Muscle layer of colon (tissue), 2 donors: Measurements from ENCODE around the gene SLC4A2.

Source experiments
- H3K27ac ChIP-seq: one replicate; pipeline ENCODE4 v1.7.0; 2013; ENCODE audit warnings: low read depth, mild to moderate bottlenecking, low read length, moderate library complexity
- H3K27me3 ChIP-seq, 2 donors: one replicate each; pipeline ENCODE4 v1.7.0; 2013; ENCODE audit warnings: low read length in 2 of 2, mild to moderate bottlenecking in 2 of 2; ENCODE audit not compliant: insufficient read depth in 2 of 2, control insufficient read depth in 1 of 2
- H3K36me3 ChIP-seq: one replicate; pipeline ENCODE4 v1.7.0; 2013; ENCODE audit warnings: mild to moderate bottlenecking, low read length; ENCODE audit not compliant: insufficient read depth
- H3K4me1 ChIP-seq: one replicate; pipeline ENCODE4 v1.7.0; 2013; ENCODE audit warnings: mild to moderate bottlenecking, low read length; ENCODE audit not compliant: insufficient read depth
- H3K4me3 ChIP-seq, 2 donors: one replicate each; pipeline ENCODE4 v1.7.0; 2013; ENCODE audit warnings: low read length in 2 of 2, low read depth in 1 of 2, mild to moderate bottlenecking in 1 of 2, moderate library complexity in 1 of 2
- H3K9ac ChIP-seq: one replicate; pipeline ENCODE4 v1.7.0; 2013; ENCODE audit warnings: low read length
- H3K9me3 ChIP-seq: one replicate; pipeline ENCODE4 v1.7.0; 2013; ENCODE audit warnings: mild to moderate bottlenecking, low read length
- donor health status: abdominal sarcoma.
- donor health status: Adenocarcinoma of cecum.

The SLC4A2 gene

DNA sequence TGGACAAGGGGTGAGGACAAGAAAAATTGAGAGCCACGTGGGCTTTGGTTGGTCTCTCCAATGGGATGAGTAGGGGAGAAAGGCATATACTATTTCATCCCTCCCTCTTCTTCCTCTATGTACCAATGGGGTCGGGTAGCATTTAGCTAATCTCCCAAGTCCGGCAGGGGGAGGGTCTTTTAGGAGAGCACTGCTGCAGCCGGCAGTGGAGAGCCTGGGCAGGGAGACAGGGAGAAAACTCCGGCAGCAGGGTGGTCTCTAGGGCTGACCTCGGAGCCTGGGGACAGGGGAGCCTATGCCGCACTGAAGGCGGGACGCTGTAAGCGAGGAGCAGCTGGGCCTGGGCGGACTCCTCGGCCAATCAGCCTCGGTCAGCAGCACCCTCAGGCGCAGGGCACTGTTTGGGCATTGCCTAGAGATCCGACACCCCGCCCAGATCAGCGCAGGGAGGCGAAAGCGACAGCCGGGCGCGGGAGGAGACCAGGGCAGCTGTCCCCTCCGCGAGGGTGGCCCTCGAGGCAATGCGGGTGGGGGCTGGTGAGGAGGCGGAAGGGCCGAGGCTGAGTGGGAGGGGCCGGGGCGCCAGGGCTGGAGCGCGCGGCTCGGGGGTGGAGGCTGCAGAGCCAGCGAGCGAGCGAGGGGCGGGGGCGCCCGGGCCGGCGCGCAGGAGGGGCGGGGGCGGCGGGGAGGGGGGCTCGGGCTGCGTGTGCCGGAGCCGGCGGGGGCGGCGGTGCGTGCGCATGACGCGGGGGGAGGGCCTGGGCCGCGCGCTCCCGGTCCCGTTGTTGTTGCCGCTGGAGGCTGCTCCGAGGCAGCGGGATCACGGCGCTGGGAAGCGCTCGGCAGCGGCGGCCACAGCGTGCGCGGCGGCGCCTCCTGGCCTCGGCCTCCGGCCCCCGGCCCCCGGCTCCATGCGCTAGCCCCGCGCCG lies 26.6 kb downstream of the SLC4A2 start, which contains the start of gene AGAP3:
Gene AGAP3 (plus strand): TSS at position 785 of the 930 bp plus-strand sequence. CDS start 267 bp downstream, outside the sequence.
- Histone ChIP-seq H3K36me3 (no peaks in the 10 kb centered on the region), H3K4me1 (peaks cover 57% of the 10 kb centered on the region), H3K4me3 (peak within 1 kb of the TSS; percentile 89 to 92), H3K9me3 (no peaks in the 10 kb centered on the region), H3K27me3 (no peaks in the 10 kb centered on the region), H3K27ac (peak within 1 kb of the TSS; percentile 89), H3K9ac (peak within 1 kb of the TSS; percentile 41)

DNA sequence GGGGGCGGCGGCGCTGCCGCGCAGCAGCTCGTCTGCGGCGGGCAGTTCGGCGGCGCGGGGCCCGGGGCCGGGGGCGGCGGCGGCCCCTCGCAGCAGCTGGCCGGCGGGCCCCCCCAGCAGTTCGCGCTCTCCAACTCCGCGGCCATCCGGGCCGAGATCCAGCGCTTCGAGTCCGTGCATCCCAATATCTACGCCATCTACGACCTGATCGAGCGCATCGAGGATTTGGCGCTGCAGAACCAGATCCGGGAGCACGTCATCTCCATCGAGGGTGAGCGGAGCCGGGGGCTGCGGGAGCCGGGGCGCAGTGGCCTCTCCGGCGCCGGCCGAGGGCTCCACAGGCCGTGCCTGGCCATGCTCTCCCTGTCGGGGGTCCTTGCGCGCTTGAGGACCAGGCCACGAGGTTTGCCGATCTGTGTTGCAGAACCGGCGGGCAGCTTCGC lies 27.4 kb downstream of the SLC4A2 start:
- H3K27ac ChIP-seq = peak overlapping the region; percentile 89
- H3K9me3 ChIP-seq = no peaks in the 10 kb centered on the region
- H3K9ac ChIP-seq = peak overlapping the region; percentile 38
- no peaks in the 10 kb centered on the region for H3K27me3 ChIP-seq
- no peaks in the 10 kb centered on the region for H3K36me3 ChIP-seq
- H3K4me3 ChIP-seq = peak overlapping the region; percentile 89 to 92
- H3K4me1 ChIP-seq = peaks cover 61% of the 10 kb centered on the region

DNA sequence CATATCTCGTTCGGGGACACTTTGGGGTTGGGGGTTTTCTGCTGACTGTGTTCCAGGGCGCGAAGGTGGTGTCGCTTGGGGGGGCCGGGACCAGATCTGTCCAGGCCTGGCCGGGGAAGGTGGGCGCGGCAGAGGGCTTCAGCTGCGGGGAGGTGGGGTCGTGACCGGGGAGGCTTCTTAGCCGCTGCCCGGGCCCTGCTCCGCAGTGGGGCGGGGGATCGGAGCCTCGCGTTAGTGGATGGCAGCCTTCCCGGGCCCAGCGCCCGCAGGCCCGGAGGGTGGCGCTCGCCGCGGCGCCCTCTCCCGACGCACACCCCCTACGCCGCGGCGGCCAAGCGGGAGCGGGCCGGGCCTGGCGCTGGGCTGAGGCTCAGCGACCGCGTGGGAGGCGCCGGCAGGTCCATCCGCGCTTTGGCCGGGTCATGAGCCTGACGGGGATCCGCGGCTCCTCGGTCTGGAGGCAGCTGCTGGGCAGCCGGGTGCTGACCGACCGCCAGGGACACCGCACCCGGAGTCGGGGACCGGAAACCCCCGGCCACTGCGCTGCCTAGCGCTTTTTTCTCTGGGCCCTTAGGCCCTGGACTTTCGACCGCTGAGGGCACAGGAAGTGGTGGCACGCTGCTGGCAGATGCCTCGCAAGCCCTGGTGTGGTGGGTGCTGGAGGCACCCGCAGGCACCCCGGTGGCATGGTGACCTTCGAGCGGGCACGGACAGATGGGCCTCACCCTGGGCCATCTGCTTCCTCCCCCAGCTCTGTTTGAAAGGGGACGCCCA lies 28.0 kb downstream of the SLC4A2 start:
- peaks cover 61% of the 10 kb centered on the region for H3K4me1 ChIP-seq
- no peaks in the 10 kb centered on the region for H3K36me3 ChIP-seq
- H3K27ac ChIP-seq = peak overlapping the region; percentile 89

DNA sequence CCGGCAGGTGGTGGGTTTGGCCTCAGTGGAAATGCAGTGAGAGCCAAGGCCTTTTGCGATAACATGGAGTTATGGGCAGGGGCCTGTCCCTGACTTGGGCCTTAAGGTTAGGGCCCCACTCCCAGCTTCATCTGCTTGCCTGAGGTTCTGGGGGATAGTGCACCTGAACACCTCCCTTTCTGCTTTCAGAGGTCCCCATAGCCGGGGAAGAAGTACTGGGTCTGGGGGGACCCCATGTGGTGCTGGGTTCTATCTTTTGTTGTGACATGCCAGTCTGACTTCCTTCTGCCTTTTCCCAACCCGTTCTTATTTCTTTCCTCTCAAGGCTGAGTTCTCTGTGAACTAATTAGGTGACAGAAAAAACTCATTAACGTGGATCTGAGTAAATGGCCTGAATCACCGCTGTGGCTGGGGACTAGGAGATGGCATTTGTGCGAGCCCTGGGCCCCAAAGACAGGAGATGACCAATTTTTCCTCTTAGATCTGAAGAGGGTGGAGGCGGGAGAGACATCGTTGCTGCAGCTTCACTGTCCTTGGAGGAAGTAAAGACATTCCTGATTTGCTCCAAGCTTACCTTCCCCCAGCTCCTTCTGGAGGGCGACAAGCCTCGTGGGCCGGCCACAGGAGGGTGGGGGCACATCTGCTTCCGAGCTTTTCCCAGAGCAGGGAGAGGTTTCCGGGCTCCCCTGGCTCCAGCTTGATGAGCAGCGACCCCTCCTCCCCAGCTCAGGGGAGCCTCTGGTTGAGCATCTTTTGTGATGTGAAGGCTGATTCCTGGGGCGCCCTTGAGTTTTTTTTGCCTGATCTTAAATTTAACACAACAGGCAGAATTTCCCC lies 28.8 kb downstream of the SLC4A2 start:
- H3K9ac ChIP-seq = peak overlapping the region; percentile 55
- peak overlapping the region; percentile 89 for H3K27ac ChIP-seq
- no peaks in the 10 kb centered on the region for H3K27me3 ChIP-seq
- peaks cover 56% of the 10 kb centered on the region for H3K4me1 ChIP-seq
- H3K36me3 ChIP-seq = no peaks in the 10 kb centered on the region
- peak overlapping the region; percentile 89 to 92 for H3K4me3 ChIP-seq
- no peaks in the 10 kb centered on the region for H3K9me3 ChIP-seq

More for the DNA sequence above, 28.0 kb downstream of the SLC4A2 start:
- H3K9me3 ChIP-seq = no peaks in the 10 kb centered on the region
- H3K27me3 ChIP-seq = no peaks in the 10 kb centered on the region
- peak overlapping the region; percentile 55 for H3K9ac ChIP-seq
- H3K4me3 ChIP-seq = peak overlapping the region; percentile 89 to 92

DNA sequence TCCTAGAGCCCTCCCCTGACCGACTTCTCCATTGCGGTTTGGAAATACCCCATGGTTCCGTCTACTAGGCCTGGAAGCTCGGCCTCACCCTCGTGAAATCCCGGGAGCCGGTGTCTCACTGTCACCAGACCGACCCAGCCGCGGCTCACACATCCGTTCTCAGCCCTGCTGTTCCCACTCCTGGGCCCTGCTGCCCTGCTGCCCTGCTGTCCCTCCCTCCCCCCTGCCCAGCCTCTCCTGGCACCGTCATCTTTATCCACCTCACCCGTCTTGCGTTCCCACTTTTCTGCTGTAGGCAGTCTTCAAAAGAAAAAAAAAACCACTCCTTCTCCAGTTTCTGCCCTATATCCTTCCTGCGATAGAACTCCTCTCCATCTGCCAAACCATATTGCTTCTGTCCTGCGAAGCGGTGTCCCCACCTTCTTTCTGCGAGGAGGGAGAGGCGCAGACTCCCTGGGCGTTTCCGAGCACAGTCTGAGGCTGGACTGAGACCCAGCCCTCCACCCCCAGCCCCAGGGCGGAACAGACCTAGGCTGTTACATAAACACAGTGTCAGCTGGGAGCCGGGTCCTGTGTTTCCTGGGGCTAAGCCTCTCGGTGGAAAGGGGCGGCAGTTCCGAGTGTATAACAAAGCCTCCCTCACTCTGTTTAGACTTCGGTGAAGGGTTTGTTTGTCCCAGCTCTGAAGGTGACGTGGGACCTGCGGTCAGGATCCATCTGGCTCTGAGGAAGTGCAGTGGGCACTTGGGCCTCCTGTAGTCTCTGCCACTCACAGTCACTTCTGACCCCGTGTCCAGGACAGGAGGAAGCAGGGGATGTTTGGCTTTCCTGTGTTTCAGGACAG lies 29.7 kb downstream of the SLC4A2 start:
- Histone ChIP-seq H3K36me3 (no peaks in the 10 kb centered on the region), H3K27me3 (no peaks in the 10 kb centered on the region), H3K4me1 (peaks cover 56% of the 10 kb centered on the region), H3K27ac (peak overlapping the region; percentile 89), H3K9me3 (no peaks in the 10 kb centered on the region), H3K4me3 (peak overlapping the region; percentile 89 to 92), H3K9ac (peak overlapping the region; percentile 45)

DNA sequence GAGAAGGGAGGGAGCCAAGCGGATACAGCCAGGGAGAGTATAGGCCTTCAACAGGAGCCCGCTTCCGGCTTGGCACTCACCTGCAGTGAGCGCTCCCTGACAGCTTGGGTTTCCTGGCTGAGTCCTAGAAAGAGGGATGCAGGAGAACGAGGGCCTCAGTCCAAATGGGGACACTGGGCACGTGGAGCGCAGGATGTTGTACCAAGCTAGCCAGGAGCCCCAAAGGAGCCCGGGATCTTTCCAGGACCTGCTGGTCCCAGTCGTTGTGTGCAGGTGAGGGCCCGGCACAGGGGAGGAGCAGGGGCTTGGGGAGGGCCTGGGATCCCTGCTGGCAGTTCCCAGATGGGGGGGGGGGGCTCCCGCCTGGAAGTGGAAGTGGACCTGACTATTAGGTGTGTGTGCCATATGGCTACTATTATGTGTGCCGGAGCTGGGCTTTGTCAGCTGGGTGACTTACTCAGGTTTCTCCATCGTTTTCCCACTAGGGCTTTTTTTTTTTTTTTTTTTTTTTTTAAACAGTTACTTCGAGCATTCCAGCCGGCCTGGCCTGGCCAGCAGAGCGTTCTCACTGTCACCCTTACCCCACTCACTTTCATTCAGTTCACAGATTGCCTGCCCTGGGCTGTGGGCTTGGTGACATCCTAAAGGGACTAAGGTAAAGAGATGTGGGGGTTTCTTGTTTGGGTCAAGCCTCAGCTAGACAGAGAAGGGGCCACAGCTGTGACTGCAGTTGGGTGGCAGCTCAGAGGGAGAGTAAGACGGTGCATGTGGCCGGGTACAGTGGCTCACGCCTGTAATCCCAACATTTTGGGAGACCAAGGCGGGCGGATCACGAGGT lies 30.7 kb downstream of the SLC4A2 start:
- Histone ChIP-seq H3K36me3 (no peaks in the 10 kb centered on the region), H3K27me3 (no peaks in the 10 kb centered on the region), H3K9ac (peak overlapping the region; percentile 45), H3K4me1 (peaks cover 55% of the 10 kb centered on the region), H3K4me3 (peak overlapping the region in 1 of 2 donors; percentile 89), H3K9me3 (no peaks in the 10 kb centered on the region), H3K27ac (peak overlapping the region; percentile 89)

DNA sequence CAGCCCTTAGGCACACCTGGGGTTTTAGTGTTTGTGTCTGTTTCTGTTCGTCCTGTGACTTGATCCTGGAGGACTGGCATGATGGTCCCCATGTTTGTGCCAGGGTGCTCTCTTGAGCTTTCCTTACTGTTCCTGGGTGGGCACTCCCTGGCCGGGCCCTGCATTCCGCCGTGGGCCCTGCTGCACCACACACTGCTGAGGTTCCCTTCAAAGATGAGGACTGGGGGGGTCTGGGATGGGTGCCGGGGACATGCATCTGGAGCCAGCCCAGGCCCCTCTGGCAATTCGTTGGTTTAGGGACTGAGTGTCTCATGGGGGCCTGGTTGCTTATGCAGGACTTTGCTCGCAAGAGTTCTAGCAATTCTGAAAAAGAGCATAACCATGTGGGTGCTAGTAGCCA lies 31.6 kb downstream of the SLC4A2 start:
- Histone ChIP-seq H3K9ac (no peak overlapping the region), H3K36me3 (no peaks in the 10 kb centered on the region), H3K4me1 (peaks cover 48% of the 10 kb centered on the region), H3K9me3 (no peaks in the 10 kb centered on the region), H3K4me3 (no peak overlapping the region), H3K27ac (no peak overlapping the region), H3K27me3 (no peaks in the 10 kb centered on the region)

DNA sequence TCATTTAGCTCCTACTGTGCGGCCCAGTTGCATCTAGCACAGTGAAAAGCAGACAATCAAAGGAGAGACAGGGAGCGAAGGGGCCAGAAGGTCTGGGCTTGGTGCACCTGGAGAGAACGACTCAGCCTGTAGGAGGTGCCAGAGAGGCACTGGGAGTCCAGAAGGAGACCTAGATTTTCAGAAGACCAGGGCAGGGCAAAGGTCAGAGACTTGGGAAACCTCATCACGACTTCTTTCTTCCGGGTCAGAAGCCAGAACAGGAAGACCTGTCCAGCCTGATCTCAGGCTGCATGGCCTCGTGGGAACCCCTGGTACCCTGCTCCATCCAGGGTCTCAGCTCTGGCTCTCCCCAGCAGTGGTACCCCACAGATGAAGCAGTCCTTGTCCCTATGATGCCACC lies 32.0 kb downstream of the SLC4A2 start:
- no peaks in the 10 kb centered on the region for H3K9me3 ChIP-seq
- no peak overlapping the region for H3K27ac ChIP-seq
- H3K9ac ChIP-seq = no peak overlapping the region
- no peaks in the 10 kb centered on the region for H3K27me3 ChIP-seq
- H3K4me1 ChIP-seq = peaks cover 48% of the 10 kb centered on the region
- H3K36me3 ChIP-seq = no peaks in the 10 kb centered on the region
- H3K4me3 ChIP-seq = no peak overlapping the region

DNA sequence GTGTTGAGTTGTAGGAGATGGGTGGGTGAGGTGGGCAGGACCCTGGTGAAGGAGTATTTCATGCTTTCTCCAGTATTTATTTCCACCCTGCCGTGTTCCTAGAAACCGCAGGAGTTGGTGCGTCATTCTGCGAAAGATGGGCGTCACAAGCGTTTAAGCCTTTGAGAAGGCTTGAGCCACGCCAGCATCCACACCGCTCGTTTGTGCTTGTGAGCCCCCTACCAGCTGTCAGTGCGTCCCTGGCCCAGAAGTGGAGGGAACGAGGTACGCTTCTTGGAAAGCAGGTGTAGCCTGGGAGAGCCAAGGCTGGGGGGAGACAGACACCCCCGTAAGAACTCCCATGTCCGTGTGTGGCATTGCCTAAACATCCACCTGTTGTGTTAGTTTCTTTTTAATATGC lies 32.6 kb downstream of the SLC4A2 start:
- no peaks in the 10 kb centered on the region for H3K36me3 ChIP-seq
- H3K9ac ChIP-seq = no peak overlapping the region
- peaks cover 48% of the 10 kb centered on the region for H3K4me1 ChIP-seq
- no peaks in the 10 kb centered on the region for H3K27me3 ChIP-seq
- no peak overlapping the region for H3K4me3 ChIP-seq
- H3K9me3 ChIP-seq = no peaks in the 10 kb centered on the region
- H3K27ac ChIP-seq = no peak overlapping the region

DNA sequence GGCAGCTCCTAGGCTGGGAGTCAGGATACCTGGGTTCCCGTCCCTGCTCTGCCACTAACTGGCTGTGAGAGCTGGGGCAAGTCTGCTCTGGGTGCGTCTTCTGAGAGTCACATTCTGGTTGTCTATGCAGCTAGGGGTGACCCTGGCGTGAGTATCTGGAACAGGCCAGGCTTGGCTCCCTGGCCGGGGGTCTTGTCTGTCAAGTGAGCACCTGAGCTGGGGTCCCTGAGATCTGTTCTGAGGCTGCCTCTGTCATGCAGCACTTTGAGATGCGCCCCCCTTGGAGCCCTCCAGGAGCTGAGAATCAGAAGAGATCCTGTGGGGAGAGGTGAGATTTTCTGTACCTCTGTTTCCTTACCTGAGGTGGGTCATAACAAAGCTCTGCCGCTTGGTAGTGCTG lies 34.4 kb downstream of the SLC4A2 start:
- H3K4me1 ChIP-seq = peaks cover 36% of the 10 kb centered on the region
- no peaks in the 10 kb centered on the region for H3K27me3 ChIP-seq
- H3K9ac ChIP-seq = no peak overlapping the region
- no peak overlapping the region for H3K27ac ChIP-seq
- H3K9me3 ChIP-seq = no peaks in the 10 kb centered on the region
- no peaks in the 10 kb centered on the region for H3K36me3 ChIP-seq
- H3K4me3 ChIP-seq = no peak overlapping the region
